ENCODE measurements around the gene PCDH9.
"Not testable (repeated sequence)": the region's sequence is repeated elsewhere in the genome, so short reads cannot be mapped to it uniquely, and the experiment has no call there.

The PCDH9 gene

DNA sequence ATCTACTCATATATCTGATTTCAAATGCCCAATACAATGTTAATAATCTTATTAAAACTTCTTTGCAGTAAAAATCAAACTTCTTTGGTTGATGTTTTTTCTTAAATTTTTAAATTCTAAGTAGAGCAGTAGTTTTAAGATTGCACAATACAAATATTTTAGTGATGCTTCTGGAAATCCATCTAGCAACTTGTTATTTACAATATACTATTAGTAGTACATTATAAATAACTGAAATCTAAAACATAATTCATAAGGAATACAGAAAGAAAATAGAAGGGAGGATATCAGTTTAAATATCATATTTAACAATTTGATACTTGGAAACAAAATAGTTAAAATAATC, 569.7 kb downstream of the PCDH9 start:
- no peak for DNase-seq (ENCODE audit: low spot score)

DNA sequence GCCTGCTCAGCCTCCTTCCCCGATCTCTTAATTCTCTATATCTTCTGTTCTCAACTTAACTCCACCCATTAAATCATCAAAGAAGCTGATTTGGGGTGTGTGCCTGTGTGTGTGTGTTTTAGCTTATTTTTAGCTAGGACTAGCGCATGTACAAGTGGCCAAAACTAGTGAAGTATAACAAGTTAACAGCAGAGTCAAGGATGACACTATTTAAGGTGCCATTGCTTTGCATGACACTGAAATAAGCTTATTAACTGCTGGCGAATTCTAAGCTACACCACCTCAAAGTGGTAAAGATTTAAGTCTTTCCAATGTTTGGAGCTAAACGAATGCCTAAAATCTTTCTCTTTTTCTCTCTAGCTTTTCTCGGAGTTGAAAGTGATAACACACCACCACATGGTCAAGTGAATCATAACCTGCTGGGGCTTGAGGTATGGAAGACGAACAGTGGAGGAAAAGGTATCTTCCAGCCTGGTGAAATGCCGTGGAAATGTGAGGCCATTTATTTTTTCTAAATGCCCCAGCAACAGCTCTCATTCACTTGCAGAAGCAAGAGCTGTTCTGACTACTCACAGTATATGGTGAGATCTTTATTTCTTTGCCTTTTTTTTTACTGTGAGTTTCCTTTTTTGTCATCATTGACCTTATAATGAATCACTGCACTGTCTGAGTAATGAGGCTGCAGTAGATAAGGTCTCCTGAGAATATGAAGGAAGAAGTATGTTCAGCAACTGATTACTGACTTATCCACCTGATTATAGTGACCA, 570.3 kb downstream of the PCDH9 start:
- no peak for DNase-seq (ENCODE audit: low spot score)

DNA sequence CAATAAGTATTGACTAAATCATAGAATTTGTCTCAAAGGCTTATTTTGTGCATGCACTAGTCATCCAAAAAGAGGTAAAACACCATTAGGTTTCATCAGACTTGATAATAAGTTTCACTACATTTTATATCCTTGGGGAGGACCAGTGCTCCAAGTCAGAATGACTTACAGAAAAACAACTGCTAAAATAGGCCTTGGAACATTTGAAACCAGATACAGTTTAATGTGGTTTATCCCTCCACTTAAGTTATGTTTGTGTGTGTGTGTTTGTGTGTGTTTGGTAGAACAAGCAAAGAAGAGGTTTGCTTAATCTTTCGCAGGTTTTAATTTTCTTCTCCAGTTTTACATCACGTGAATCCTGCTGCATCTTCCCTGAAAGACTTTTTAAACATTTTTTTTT, 570.9 kb downstream of the PCDH9 start:
- no peak for DNase-seq (ENCODE audit: low spot score)

DNA sequence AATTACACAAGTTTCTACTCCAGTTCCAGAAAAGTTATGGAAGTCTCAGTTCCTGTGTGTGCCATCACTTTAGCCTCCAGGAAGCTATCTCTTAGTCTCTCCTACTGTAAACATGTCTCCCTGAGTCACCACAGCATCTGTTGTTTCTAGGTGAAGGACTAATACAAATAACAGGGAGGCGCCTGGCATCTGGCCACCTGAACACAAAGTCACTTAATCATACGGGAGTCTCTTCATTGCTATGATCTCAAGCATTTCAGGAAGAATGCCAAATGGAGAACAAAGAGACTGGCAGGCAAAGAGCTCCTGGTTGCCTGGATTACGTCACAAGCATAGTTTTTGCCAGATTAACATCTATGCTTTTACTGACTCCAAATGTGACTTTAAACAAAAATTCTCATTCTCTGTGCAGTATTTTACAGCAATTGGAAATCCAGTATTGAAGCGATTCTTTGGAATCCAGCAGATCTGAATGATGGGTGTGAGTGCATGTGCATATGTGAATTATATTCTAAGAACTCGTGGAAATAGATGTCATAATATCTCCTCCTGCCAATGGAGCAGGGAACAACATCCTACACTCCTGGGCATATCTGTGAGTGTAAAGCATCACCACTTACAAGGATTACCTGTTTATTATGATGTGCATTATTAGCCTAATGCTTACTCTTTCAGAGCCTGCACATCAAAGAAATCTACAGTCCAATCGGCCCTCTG, 572.8 kb downstream of the PCDH9 start:
- DNase-seq (ENCODE audit: low spot score) = peak; percentile 88

DNA sequence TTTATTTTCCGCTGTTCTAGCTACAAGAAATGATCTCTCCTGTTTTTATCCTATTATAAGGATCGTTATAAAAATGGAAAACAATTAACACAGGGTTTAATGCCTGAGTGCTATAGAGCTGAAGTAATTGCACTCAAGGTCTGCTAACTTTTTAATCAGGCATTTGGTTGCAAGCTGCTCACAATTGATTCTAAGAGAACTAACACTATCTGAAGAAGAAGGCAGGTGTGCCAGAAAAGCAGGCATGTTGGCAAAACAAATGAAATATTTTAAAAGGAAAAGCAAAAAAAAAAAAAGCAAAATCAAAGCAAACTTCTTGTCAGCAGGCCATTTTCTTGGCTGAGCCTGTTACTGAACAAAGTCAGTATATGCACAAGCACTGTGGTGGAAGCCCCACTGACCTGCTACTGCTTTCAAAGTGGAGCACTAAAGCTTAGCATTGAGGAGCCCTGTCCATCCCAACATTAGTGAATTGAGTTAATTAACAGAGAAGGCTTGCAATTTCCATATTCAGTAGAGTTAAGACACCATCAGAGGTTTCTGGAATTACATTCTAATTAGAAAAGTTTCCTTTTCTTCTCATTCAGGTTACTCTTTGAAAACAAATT, 574.2 kb downstream of the PCDH9 start:
- no peak for DNase-seq (ENCODE audit: low spot score)

DNA sequence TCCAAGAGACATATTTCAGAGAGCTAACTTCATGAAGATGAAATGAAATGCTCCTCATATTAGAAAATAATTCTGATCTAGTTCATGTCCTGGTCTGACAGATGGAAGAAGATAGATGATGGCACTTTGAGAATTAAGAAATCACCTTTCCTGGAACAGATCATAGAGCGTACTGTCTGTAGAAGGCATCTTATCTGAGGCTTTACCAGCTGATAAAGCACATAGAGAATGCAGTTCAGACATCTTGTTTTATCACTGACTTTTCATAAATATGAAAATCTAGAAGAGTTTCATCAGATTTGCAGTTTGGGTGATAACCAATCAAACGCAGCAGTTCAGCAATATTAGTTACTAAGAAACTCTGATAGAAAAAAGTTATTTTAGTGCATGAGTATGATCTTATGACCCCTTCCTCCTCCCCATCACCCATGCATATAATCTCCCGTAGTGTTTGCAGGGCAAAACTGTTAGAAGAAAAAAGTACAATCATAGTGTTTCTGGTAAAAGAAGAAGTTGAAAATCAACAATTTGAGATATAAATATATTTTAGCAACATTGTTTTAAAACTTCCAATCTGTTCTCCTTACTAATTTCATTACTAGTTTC, 585.2 kb downstream of the PCDH9 start:
- no peak for DNase-seq (ENCODE audit: low spot score)

DNA sequence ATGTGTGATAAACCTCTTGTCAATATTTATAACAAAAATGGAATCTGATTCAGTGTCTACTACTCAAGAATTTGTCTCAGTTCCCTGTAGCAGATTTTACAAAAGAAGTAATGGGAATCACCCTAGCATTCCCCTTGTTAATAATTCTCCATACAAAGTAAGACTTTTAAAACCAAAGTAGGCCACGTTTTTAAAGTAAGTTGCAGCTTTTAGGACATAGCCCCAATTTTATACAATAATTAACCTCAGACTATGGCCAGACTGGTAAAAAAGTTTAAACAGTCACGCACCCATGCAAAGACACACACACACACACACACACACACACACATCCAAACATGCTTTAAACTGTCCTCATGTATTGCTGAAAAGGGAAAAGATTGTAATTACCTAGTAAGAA, 589.9 kb downstream of the PCDH9 start:
- DNase-seq (ENCODE audit: low spot score) = no peak

DNA sequence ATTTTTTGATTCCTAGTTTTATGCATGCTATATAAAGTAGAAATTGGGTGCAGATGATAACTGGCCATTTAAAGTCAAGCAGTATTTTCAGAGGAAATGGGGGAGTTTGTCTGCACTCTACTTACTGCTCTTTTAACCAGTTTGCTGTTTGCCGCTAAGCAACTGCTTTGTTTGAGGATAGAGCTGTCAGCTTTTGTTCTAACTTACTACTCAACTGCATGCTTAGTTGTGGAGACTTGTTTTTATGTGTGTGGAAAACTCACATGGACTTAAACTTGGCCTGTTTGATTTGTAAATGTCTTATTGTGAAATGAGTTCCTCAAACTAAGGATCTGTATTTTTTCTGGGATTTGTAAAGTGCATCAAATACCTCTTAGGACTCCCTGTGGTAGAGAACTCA, 591.1 kb downstream of the PCDH9 start:
- DNase-seq (ENCODE audit: low spot score) = no peak

DNA sequence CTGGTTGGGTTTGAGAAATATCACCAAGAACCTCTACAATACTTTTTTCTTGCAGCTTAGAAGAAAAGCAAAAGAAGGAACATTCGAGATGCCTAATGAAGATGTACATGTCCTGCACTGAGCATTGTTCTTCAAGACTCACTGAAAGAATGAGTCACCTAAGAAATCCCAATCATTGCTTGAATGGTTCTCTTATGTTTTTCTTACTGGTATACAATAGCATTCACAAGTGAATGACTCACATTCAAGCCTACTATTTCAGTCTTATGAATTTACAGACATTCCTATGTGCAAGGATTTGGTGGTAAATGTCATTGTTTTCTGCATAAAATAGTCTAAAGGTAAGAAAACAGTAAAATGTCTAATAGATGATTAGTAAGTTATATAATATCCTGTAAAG, 594.6 kb downstream of the PCDH9 start:
- no peak for DNase-seq (ENCODE audit: low spot score)

DNA sequence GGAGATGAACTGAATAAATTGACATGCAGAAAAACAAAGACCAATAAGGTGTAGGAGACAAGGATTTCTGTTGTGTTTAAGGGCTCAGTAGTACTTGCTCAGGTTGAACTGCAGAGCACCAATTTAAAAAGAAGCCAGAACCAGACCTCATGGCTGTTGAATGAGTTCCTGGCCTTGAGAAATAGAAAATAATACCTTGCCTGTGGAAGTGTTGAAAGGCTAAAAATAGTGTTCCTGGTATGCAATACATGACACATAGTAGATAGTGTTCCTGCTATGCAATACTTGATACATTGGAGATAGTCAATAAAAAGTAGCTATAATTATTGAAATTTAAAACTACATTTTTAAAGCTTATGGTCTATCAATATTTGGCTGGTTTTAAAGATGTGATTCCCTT, 595.8 kb downstream of the PCDH9 start:
- DNase-seq (ENCODE audit: low spot score) = no peak

DNA sequence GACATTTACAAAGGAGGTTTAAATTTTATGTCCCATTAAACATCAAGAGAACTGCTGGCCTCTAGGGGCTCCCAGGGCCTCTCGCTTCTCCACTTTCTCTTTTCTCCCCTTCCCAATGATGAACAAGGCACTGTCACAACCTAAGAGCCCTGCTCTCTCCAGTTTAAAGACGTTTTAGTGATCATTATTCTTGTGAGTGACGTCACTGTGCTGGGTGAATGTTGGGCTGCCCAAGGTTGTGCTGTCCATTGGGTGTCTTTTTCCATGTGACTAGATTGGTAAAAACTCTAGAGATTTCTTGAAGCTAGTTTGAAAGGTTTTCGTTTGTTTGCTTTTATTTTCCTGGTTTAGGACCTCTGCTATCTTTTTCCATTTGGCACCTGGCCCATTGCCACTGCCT, 602.6 kb downstream of the PCDH9 start:
- DNase-seq (ENCODE audit: low spot score) = no peak

DNA sequence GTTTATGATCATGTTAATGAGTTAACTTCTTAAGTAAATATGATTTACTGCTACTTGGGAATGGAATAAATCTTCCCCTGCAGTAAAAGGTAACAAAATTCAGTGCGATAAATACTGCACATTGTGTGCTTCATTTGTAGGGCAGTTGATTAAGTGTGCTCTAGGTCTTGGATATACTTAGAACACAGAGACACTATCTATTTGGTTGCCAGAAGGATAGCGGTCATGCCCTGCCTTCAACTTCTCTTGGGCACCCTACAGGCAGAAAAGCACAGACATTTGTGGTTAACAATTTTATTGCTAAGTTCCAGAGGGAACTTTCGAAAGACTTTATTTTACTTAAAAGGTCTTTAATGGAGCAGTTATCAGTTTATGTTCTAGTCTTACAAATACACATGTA, 605.8 kb downstream of the PCDH9 start:
- DNase-seq (ENCODE audit: low spot score) = no peak

DNA sequence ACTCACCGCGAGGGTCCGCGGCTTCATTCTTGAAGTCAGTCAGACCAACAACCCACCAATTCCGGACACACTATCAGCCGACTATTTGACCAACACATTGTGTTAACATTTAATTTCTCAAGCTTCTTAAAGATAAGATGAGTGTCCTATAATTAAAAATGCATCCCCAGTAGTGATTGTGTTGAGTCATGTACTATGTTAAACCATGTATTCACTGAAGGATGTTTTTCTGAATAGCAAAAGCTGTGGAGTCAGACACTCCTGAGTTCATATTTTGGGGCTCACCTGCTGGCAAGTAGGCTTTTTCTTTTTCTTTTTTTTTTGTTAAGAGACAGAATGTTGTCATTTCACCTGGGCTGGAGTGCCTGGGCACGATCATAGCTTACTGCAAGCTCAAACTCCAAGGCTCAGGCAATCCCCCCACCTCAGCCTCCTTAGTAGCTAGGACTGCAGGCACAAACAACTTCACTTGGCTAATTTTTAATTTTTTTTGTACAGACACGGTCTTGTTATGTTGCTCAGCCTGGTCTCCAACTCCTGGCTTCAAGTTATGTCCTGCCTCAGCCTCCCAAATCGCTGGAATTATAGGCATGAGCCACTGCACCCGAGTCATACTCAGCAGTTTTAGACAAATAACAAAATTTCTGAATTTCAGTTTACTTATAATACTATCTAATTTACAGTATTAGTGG, 606.9 kb downstream of the PCDH9 start:
- no peak for DNase-seq (ENCODE audit: low spot score)

DNA sequence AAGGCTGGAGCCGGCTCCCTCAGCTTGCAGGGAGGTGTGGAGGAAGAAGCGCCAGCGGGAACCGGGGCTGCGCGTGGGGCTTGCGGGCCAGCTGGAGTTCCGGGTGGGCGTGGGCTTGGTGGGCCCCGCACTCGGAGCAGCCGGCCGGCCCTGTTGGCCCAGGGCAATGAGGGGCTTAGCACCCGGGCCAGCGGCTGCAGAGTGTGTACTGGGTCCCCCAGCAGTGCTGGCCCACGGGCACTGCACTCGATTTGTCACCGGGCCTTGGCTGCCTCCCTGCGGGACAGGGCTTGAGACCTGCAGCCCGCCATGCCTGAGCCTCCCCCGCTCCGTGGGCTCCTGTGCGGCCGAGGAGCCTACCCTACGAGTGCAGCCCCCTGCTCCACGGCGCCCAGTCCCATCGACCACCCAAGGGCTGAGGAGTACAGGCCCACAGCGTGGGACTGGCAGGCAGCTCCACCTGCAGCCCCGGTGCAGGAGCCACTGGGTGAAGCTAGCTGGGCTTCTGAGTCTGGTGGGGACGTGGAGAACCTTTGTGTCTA, 608.2 kb downstream of the PCDH9 start:
- DNase-seq (ENCODE audit: low spot score) = not testable (repeated sequence)

DNA sequence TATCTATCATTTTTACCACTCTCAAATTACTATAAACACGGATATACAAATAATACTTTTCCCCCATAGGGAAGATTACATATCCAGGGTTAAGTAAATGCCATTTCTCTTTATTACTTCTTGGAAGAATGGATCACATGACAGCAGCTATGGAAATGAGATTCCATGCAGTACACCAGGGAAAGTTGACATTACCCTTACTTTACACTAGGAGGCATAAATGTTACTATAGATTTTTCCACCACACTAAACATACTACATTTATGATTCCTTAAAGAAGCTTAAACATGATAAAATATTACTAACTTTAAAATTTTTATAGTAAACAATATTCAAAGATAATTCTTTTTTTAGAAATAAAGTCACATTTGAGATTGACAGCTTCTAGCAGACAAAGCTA, 611.4 kb downstream of the PCDH9 start:
- no peak for DNase-seq (ENCODE audit: low spot score)

DNA sequence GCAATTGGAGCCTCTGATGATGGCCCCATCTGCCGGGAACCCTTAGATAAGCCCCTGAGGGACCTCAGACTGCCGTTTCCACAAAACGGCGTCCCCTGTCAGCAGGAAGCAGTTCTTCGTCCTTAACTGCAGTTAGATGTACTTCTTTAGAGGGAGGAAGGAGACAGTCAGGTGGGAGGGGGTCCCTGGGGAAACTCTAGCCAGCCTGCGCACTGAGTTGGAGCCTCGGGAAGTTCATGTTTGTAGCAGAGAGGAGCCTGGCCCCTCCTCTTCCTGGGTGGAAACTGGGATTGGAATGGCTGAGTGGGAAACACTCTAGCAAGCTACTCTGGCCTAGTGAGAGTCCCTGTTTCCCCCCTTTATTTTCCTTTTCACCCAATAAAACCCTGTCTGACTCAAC, 612.4 kb downstream of the PCDH9 start:
- no peak for DNase-seq (ENCODE audit: low spot score)

DNA sequence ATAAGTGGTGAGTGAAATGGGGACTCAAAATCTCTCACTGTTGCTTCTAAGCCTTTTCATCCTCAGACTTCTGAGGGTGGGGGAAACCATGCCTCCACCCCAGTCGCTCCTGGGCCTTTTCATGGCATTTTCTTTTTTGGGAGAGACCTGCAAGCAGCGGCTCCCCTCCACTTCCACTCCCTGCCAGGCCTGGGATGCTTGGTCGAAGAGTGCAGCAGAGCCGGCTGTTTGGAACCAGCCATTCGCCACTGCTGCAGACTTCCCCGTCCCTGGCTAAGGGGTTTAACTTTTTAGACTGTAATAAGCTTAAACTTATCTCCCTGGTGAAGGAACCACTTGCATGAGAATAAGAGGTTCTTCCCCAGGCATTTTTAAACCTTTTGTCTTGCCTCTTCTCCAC, 617.2 kb downstream of the PCDH9 start:
- DNase-seq (ENCODE audit: low spot score) = no peak

DNA sequence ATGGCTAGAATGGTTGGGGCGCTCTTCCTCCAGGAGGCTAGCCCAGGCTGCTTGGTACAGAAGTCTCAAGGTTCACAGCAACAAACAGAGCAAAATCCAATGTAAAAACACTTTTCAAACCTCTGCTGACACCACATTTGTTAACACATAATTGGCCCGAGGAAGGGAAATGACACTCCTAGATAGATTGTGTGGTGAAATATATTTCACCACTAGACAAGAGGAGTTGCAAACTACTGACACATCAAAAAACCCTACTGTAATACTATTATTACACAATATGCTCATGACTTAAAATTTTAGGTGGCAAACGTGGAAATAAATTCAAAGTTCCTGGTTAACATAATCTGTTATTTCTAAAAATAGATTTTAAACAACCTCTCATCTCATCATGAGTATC, 643.6 kb downstream of the PCDH9 start:
- DNase-seq (ENCODE audit: low spot score) = no peak

DNA sequence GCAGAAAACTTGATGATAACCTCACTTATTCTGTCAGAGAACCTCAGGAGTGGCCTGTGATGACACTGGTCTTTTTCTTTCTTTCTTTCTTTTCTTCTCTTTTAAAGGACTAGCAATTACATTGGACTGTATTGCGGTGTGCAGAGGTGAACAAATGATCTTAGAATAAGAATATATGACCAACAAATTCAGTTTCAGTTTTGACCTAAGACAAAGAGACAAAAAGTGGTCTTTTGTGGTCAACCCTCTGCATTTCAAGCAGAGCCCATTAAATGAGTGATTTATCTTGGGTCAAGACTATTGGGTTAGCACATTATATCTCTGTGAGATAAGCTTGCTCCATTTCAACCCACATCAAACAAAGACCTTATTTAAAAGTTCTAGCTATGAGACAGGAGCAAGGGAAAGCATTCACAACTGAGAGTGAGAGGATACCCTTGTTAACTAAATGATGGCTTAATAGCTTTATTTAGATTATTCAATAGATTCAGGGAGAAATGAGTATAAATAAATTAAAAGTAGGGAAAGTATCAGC, 644.4 kb downstream of the PCDH9 start:
- DNase-seq (ENCODE audit: low spot score) = no peak

DNA sequence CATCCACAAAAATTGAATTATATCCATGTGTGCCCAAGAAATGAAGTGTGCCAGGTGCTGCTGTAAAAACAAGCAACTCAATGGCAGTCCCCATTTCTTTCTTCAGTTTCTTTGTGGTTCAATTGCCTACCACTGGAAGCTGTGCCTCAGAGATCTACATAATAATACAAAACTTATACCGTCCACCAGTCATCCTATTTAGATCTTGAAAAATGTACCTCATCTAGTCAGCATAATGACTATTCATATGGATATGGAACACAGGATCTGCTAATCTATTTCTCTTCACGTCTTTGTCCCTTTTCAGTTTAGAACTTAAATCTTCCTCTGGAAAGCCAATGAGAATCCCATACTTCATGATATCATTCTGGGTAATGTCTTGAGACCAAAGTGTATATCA, 648.5 kb downstream of the PCDH9 start:
- no peak for DNase-seq (ENCODE audit: low spot score)

DNA sequence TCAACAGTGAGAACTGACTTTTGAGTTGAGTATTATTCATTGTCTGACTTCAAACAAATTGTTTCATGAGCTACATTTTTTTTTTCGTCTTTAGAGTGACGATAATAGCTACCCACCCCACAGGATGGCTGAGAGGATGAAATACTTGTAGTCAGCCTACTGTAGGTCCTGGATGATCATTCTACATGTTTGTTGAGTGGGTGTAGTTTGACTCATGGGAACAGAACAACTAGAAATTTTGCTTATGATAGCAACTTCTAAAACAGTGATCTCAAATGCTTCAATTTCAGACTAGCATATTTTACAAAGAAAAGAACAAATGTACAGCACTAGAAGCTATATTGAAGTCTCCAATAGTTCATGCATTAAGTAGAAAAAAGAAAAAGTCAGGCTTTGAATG, 651.8 kb downstream of the PCDH9 start:
- DNase-seq (ENCODE audit: low spot score) = no peak

DNA sequence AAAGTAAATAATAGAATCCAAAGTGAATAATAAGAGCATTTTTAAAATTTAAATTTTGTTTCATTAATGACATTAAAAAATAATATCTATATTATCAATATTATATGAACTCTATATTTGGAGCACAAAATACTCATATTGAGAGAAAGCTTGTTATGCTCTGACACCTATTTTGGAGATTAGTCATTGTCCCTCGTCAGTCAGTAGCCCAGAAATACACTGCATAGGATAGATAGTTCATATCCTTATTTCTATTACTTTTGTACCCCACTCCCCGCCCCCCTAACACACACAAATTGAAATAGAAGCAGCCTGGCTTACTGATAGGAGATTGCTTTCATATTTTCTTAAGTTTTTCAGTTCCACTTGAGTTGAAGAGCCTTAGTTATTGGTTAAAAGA, 652.8 kb downstream of the PCDH9 start:
- no peak for DNase-seq (ENCODE audit: low spot score)

All from pons (tissue), 1 donor.